IPS-18a (cell line): ENCODE measurements around the gene BRI3.

Experiments used
- H3K27ac ChIP-seq: one replicate; pipeline ENCODE4 v1.5.1; 2013; ENCODE audit warnings: low read length
- H3K27me3 ChIP-seq: one replicate; pipeline ENCODE4 v1.6.1; 2013; ENCODE audit warnings: mild to moderate bottlenecking, low read length; ENCODE audit not compliant: control insufficient read depth, insufficient read depth
- H3K36me3 ChIP-seq: one replicate; pipeline ENCODE4 v1.6.1; 2013; ENCODE audit warnings: low read depth, low read length; ENCODE audit not compliant: control insufficient read depth
- H3K4me1 ChIP-seq: one replicate; pipeline ENCODE4 v1.6.1; 2013; ENCODE audit warnings: low read depth, low read length; ENCODE audit not compliant: control insufficient read depth
- H3K4me3 ChIP-seq: one replicate; pipeline ENCODE4 v1.5.1; 2013; ENCODE audit warnings: low read length
- H3K9ac ChIP-seq: one replicate; pipeline ENCODE4 v1.6.1; 2013; ENCODE audit warnings: mild to moderate bottlenecking, low read length, moderate library complexity
- H3K9me3 ChIP-seq: one replicate; pipeline ENCODE4 v1.6.1; 2013; ENCODE audit warnings: low read depth, low read length; ENCODE audit not compliant: control insufficient read depth

BRI3 gene

GRCh38 chr7:98254951-98255610 lies 26.4 kb upstream of the BRI3 start:
- H3K4me3 ChIP-seq = no peak overlapping the region

GRCh38 chr7:98256431-98256830 lies 25.1 kb upstream of the BRI3 start:
- no peaks in the 10 kb centered on the region for H3K27me3 ChIP-seq
- peaks cover 3% of the 10 kb centered on the region for H3K36me3 ChIP-seq
- no peak overlapping the region for H3K27ac ChIP-seq
- no peak overlapping the region for H3K4me3 ChIP-seq
- H3K9ac ChIP-seq = no peak overlapping the region
- H3K9me3 ChIP-seq = no peaks in the 10 kb centered on the region
- H3K4me1 ChIP-seq = peaks cover 3% of the 10 kb centered on the region

More at GRCh38 chr7:98254951-98255610, 26.4 kb upstream of the BRI3 start:
- Histone ChIP-seq H3K36me3 (peaks cover 3% of the 10 kb centered on the region), H3K4me1 (peaks cover 3% of the 10 kb centered on the region), H3K27me3 (no peaks in the 10 kb centered on the region), H3K9me3 (no peaks in the 10 kb centered on the region), H3K9ac (no peak overlapping the region), H3K27ac (no peak overlapping the region)

GRCh38 chr7:98257701-98258100 lies 23.8 kb upstream of the BRI3 start:
- peaks cover 1% of the 10 kb centered on the region for H3K4me1 ChIP-seq
- no peak overlapping the region for H3K4me3 ChIP-seq
- H3K27me3 ChIP-seq = no peaks in the 10 kb centered on the region
- H3K9me3 ChIP-seq = no peaks in the 10 kb centered on the region
- no peak overlapping the region for H3K27ac ChIP-seq
- no peak overlapping the region for H3K9ac ChIP-seq
- H3K36me3 ChIP-seq = peaks cover 3% of the 10 kb centered on the region

- Histone ChIP-seq H3K9ac (no peak overlapping the region), H3K4me1 (no peaks in the 10 kb centered on the region), H3K9me3 (no peaks in the 10 kb centered on the region), H3K27me3 (no peaks in the 10 kb centered on the region), H3K27ac (no peak overlapping the region), H3K36me3 (no peaks in the 10 kb centered on the region), H3K4me3 (no peak overlapping the region)
Measured at GRCh38 chr7:98265841-98266271, 15.6 kb upstream of the BRI3 start.

GRCh38 chr7:98266840-98267239 lies 14.6 kb upstream of the BRI3 start:
- H3K36me3 ChIP-seq = no peaks in the 10 kb centered on the region
- H3K9me3 ChIP-seq = no peaks in the 10 kb centered on the region
- no peaks in the 10 kb centered on the region for H3K27me3 ChIP-seq
- H3K4me3 ChIP-seq = no peak overlapping the region
- H3K9ac ChIP-seq = no peak overlapping the region
- no peak overlapping the region for H3K27ac ChIP-seq
- H3K4me1 ChIP-seq = no peaks in the 10 kb centered on the region

GRCh38 chr7:98267303-98267702 lies 14.2 kb upstream of the BRI3 start:
- H3K9ac ChIP-seq = no peak overlapping the region
- no peaks in the 10 kb centered on the region for H3K36me3 ChIP-seq
- no peak overlapping the region for H3K27ac ChIP-seq
- no peaks in the 10 kb centered on the region for H3K4me1 ChIP-seq
- H3K27me3 ChIP-seq = no peaks in the 10 kb centered on the region
- no peaks in the 10 kb centered on the region for H3K9me3 ChIP-seq
- H3K4me3 ChIP-seq = no peak overlapping the region

- no peaks in the 10 kb centered on the region for H3K36me3 ChIP-seq
- H3K4me1 ChIP-seq = no peaks in the 10 kb centered on the region
- no peak overlapping the region for H3K27ac ChIP-seq
- H3K9ac ChIP-seq = no peak overlapping the region
- H3K4me3 ChIP-seq = no peak overlapping the region
- no peaks in the 10 kb centered on the region for H3K27me3 ChIP-seq
- no peaks in the 10 kb centered on the region for H3K9me3 ChIP-seq
Measured at GRCh38 chr7:98276241-98276761, 5.2 kb upstream of the BRI3 start.

GRCh38 chr7:98278408-98278807 lies 3.1 kb upstream of the BRI3 start:
- no peak overlapping the region for H3K9ac ChIP-seq
- H3K9me3 ChIP-seq = no peaks in the 10 kb centered on the region
- H3K36me3 ChIP-seq = no peaks in the 10 kb centered on the region
- no peak overlapping the region for H3K27ac ChIP-seq
- peaks cover 8% of the 10 kb centered on the region for H3K27me3 ChIP-seq
- H3K4me1 ChIP-seq = peaks cover 3% of the 10 kb centered on the region
- no peak overlapping the region for H3K4me3 ChIP-seq

GRCh38 chr7:98278936-98279335 lies 2.5 kb upstream of the BRI3 start:
- Histone ChIP-seq H3K9me3 (no peaks in the 10 kb centered on the region), H3K27ac (no peak overlapping the region), H3K27me3 (peaks cover 8% of the 10 kb centered on the region), H3K9ac (no peak overlapping the region), H3K4me3 (no peak overlapping the region), H3K4me1 (peaks cover 3% of the 10 kb centered on the region), H3K36me3 (no peaks in the 10 kb centered on the region)

GRCh38 chr7:98280296-98280695 lies 1.2 kb upstream of the BRI3 start:
- H3K36me3 ChIP-seq = no peaks in the 10 kb centered on the region
- peak overlapping the region; percentile 68 for H3K9ac ChIP-seq
- H3K27ac ChIP-seq = no peak overlapping the region
- H3K4me1 ChIP-seq = peaks cover 3% of the 10 kb centered on the region
- peak overlapping the region; percentile 83 for H3K4me3 ChIP-seq
- H3K27me3 ChIP-seq = peaks cover 8% of the 10 kb centered on the region
- no peaks in the 10 kb centered on the region for H3K9me3 ChIP-seq

- Histone ChIP-seq H3K9ac (peak overlapping the region; percentile 71), H3K9me3 (no peaks in the 10 kb centered on the region), H3K27ac (no peak overlapping the region), H3K27me3 (peaks cover 8% of the 10 kb centered on the region), H3K4me1 (peaks cover 9% of the 10 kb centered on the region), H3K36me3 (no peaks in the 10 kb centered on the region), H3K4me3 (peak overlapping the region; percentile 69)
Measured at GRCh38 chr7:98281757-98282606, 496 bp downstream of the BRI3 start.
